CD14-positive monocyte (primary cell): Measurements from ENCODE around the gene ZNF500. TPM values are rescaled to one million over a fixed set of nuclear protein-coding genes. Genes with fewer than 3 reads are reported as not detected.

Experiments used
- DNase-seq, 3 donors: peaks; one replicate each; pipeline ENCODE4 v3.0.0-alpha.2; 2011 to 2022
- H2AFZ ChIP-seq: 2 replicates; pipeline ENCODE4 v1.6.0; 2012; ENCODE audit warnings: mild to moderate bottlenecking, low read depth, low read length, inconsistent platforms; ENCODE audit not compliant: insufficient read depth, poor library complexity, severe bottlenecking
- H3K27ac ChIP-seq, 2 donors: 1 replicate in 1 of 2; 2 replicates in 1 of 2; pipeline ENCODE4 v1.5.1; 2012 to 2013; ENCODE audit warnings: low read length in 2 of 2, control low read depth in 1 of 2, inconsistent platforms in 1 of 2, low read depth in 1 of 2, mild to moderate bottlenecking in 1 of 2
- H3K27me3 ChIP-seq, 2 donors: one replicate each; pipeline versions ENCODE4 v1.6.0 to v1.6.1; 2011 to 2013; ENCODE audit warnings: low read length in 2 of 2; ENCODE audit not compliant: control insufficient read depth in 2 of 2, insufficient read depth in 2 of 2
- H3K36me3 ChIP-seq, 2 donors: replicated peaks in 1 of 2; 1 replicate in 1 of 2; 2 replicates in 1 of 2; pipeline versions ENCODE4 v1.5.1 to v1.6.1; 2012 to 2013; ENCODE audit warnings: low read length in 2 of 2, control low read depth in 1 of 2, inconsistent platforms in 1 of 2, mild to moderate bottlenecking in 1 of 2; ENCODE audit not compliant: insufficient read depth in 2 of 2, control insufficient read depth in 1 of 2
- H3K4me1 ChIP-seq, 2 donors: 1 replicate in 1 of 2; 2 replicates in 1 of 2; pipeline versions ENCODE4 v1.5.1 to v1.6.1; 2012 to 2013; ENCODE audit warnings: low read length in 2 of 2, control low read depth in 1 of 2, inconsistent platforms in 1 of 2, mild to moderate bottlenecking in 1 of 2, moderate library complexity in 1 of 2; ENCODE audit not compliant: insufficient read depth in 2 of 2, control insufficient read depth in 1 of 2
- H3K4me2 ChIP-seq: replicated peaks from 2 replicates; pipeline ENCODE3; 2012; ENCODE audit warnings: low read length, moderate library complexity, mild to moderate bottlenecking; ENCODE audit not compliant: poor library complexity, severe bottlenecking; ENCODE audit errors: extremely low read depth
- H3K4me3 ChIP-seq, 3 experiments: fragments of 200-600 bp in 1 of 3; sonication (generic) in 1 of 3; replicated peaks in 1 of 3; 1 replicate in 2 of 3; 2 replicates in 1 of 3; pipeline ENCODE4 v1.5.1; 2011 to 2013; ENCODE audit warnings: low read length in 3 of 3, mild to moderate bottlenecking in 3 of 3, control low read depth in 2 of 3, low read depth in 2 of 3, inconsistent platforms in 1 of 3, moderate library complexity in 1 of 3
- H3K79me2 ChIP-seq: 2 replicates; pipeline ENCODE4 v1.6.0; 2012; ENCODE audit warnings: mild to moderate bottlenecking, control low read depth, inconsistent platforms, low read length, moderate library complexity; ENCODE audit not compliant: insufficient read depth
- H3K9ac ChIP-seq: 2 replicates; pipeline ENCODE4 v1.6.0; 2017; ENCODE audit warnings: low read length, mild to moderate bottlenecking; ENCODE audit not compliant: insufficient read depth, poor library complexity, severe bottlenecking
- H3K9me3 ChIP-seq, 2 donors: replicated peaks in 1 of 2; 1 replicate in 1 of 2; 2 replicates in 1 of 2; pipeline versions ENCODE4 v1.5.1 to v1.6.1; 2012 to 2013; ENCODE audit warnings: low read length in 2 of 2, control low read depth in 1 of 2; ENCODE audit not compliant: control insufficient read depth in 1 of 2, insufficient read depth in 1 of 2
- H4K20me1 ChIP-seq: 2 replicates; pipeline ENCODE4 v1.6.0; 2012; ENCODE audit warnings: mild to moderate bottlenecking, low read length, control low read depth, moderate library complexity; ENCODE audit not compliant: insufficient read depth
- H3K27ac Mint-ChIP-seq, 7 donors: one replicate each; pipeline ENCODE4 v1.8.0; 2020; ENCODE audit warnings: mild to moderate bottlenecking in 7 of 7, mixed read lengths in 7 of 7, moderate library complexity in 6 of 7, inconsistent platforms in 2 of 7
- H3K27me3 Mint-ChIP-seq, 3 donors: one replicate each; pipeline ENCODE4 v1.8.0; 2021 to 2022; ENCODE audit warnings: low read depth in 3 of 3, mild to moderate bottlenecking in 3 of 3, mixed read lengths in 3 of 3, moderate library complexity in 3 of 3, inconsistent platforms in 1 of 3
- H3K36me3 Mint-ChIP-seq, 2 donors: one replicate each; pipeline ENCODE4 v1.8.0; 2020; ENCODE audit warnings: mixed read lengths in 2 of 2, inconsistent platforms in 1 of 2, mild to moderate bottlenecking in 1 of 2
- H3K4me1 Mint-ChIP-seq: one replicate; pipeline ENCODE4 v1.8.0; 2020; ENCODE audit warnings: mild to moderate bottlenecking, mixed read lengths
- H3K4me3 Mint-ChIP-seq, 2 donors: one replicate each; pipeline ENCODE4 v1.8.0; 2020; ENCODE audit warnings: mild to moderate bottlenecking in 2 of 2, mixed read lengths in 2 of 2, moderate library complexity in 1 of 2
- H3K9me3 Mint-ChIP-seq, 7 donors: one replicate each; pipeline ENCODE4 v1.8.0; 2020 to 2022; ENCODE audit warnings: mixed read lengths in 7 of 7, mild to moderate bottlenecking in 6 of 7, moderate library complexity in 6 of 7, inconsistent platforms in 2 of 7
- WGBS: methylation state at CpG from one replicate; pipeline ENCODE4 v1.1.5; 2013; ENCODE audit warnings: missing lambda C conversion rate; ENCODE audit not compliant: insufficient coverage; 5-methylcytosine and 5-hydroxymethylcytosine counted together
- intact Hi-C, 2 donors: fragments of 100-400 bp; cut with micrococcal nuclease; formaldehyde crosslinking; loops; one replicate each; pipeline versions ENCODE4 v1.15.0 to v1.15.1; 2023
- polyA plus RNA-seq, 3 donors: library from polyadenylated mRNA; depleted of rRNA in 1 of 3; unstranded in 2 of 3; stranded (reverse) in 1 of 3; fragments of 300-500 nt in 2 of 3; fragments of >200 nt in 1 of 3; fragmentation: Illumina TruSeq in 2 of 3; gene quantifications; 1 replicate in 2 of 3; 2 replicates in 1 of 3; pipeline ENCODE4 v1.2.3, GENCODE V29; 2012 to 2021
- TF ChIP-seq, protein P1 (sequence below): fragments of 200-600 bp; IDR thresholded peaks from one replicate; pipeline ENCODE4 v1.8.0; 2022; ENCODE audit warnings: antibody characterized with exemption, mild to moderate bottlenecking

Gene ZNF500
- polyA plus RNA-seq, 3 donors = 2.4 to 5.6 (median 5.2) TPM

DNA sequence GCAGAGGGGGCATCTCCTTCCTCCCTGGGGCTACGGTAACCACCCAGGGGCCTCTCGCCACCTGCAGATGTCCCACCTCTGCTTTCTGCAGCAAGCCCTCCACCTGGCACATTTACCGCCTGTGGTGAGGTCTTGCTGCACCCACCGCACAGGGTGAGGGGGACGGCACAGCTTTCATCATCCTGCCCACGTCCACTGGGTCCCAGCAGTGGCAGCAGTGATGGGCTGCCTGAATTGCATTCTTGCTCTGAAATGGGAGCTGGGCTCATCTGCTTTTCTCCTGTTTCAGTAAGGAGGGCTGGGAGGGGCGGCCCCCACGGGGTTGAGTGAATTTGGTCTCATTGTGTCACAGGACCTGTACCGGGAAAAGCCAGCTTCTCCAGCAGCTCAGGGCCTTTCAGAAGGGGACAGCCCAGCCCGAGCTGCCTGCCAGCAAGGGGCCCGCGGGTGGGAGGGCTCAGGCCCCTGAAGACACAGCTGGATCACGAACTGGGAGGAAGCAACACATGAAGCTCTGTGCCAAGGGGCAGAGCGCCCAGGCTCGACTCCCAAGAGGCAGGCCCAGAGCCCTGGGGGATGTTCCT lies 19.9 kb downstream of the ZNF500 start:
- Mint-ChIP-seq H3K4me1 (peaks cover 10% of the 10 kb centered on the region), H3K27ac (no peak overlapping the region), H3K4me3 (no peak overlapping the region), H3K27me3 (peaks cover 8 to 17% (median 12%) of the 10 kb centered on the region in 3 donors), H3K9me3 (no peaks in the 10 kb centered on the region), H3K36me3 (peaks cover 13 to 19% of the 10 kb centered on the region in 2 donors)
- H3K36me3 ChIP-seq = peaks cover 20 to 25% of the 10 kb centered on the region in 2 donors
- no peak overlapping the region for H2AFZ ChIP-seq
- no peaks in the 10 kb centered on the region for H3K27me3 ChIP-seq
- H3K9me3 ChIP-seq = no peaks in the 10 kb centered on the region
- 74% methylated on average over 14 of the region's 15 CpGs for WGBS
- H3K79me2 ChIP-seq = no peaks in the 10 kb centered on the region
- intact Hi-C loops = no loop called here
- no peak overlapping the region for H3K27ac ChIP-seq
- peaks cover 4 to 6% of the 10 kb centered on the region in 2 donors for H3K4me1 ChIP-seq
- no peak overlapping the region for H3K9ac ChIP-seq
- no peak for DNase-seq
- TF ChIP-seq, protein P1, sequence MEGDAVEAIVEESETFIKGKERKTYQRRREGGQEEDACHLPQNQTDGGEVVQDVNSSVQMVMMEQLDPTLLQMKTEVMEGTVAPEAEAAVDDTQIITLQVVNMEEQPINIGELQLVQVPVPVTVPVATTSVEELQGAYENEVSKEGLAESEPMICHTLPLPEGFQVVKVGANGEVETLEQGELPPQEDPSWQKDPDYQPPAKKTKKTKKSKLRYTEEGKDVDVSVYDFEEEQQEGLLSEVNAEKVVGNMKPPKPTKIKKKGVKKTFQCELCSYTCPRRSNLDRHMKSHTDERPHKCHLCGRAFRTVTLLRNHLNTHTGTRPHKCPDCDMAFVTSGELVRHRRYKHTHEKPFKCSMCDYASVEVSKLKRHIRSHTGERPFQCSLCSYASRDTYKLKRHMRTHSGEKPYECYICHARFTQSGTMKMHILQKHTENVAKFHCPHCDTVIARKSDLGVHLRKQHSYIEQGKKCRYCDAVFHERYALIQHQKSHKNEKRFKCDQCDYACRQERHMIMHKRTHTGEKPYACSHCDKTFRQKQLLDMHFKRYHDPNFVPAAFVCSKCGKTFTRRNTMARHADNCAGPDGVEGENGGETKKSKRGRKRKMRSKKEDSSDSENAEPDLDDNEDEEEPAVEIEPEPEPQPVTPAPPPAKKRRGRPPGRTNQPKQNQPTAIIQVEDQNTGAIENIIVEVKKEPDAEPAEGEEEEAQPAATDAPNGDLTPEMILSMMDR = no peak
- no peak overlapping the region for H3K4me2 ChIP-seq
- H4K20me1 ChIP-seq = no peaks in the 10 kb centered on the region
- no peak overlapping the region for H3K4me3 ChIP-seq

GRCh38 chr16:4746215-4746614 lies 20.7 kb downstream of the ZNF500 start:
- 97% methylated on average over 4 of the region's 8 CpGs for WGBS
- H4K20me1 ChIP-seq = no peaks in the 10 kb centered on the region
- Mint-ChIP-seq H3K36me3 (peaks cover 8 to 10% of the 10 kb centered on the region in 2 donors), H3K4me3 (no peak overlapping the region), H3K27ac (no peak overlapping the region), H3K4me1 (peaks cover 10% of the 10 kb centered on the region), H3K9me3 (no peaks in the 10 kb centered on the region), H3K27me3 (peaks cover 8 to 17% (median 12%) of the 10 kb centered on the region in 3 donors)
- no peak overlapping the region for H3K27ac ChIP-seq
- DNase-seq = no peak
- TF ChIP-seq, protein P1 = no peak
- H3K79me2 ChIP-seq = no peaks in the 10 kb centered on the region
- H3K9ac ChIP-seq = no peak overlapping the region
- no peak overlapping the region for H3K4me3 ChIP-seq
- peaks cover 4 to 6% of the 10 kb centered on the region in 2 donors for H3K4me1 ChIP-seq
- no peaks in the 10 kb centered on the region for H3K9me3 ChIP-seq
- H3K36me3 ChIP-seq = peaks cover 12 to 16% of the 10 kb centered on the region in 2 donors
- no peaks in the 10 kb centered on the region for H3K27me3 ChIP-seq
- no peak overlapping the region for H3K4me2 ChIP-seq
- intact Hi-C loops = no loop called here
- H2AFZ ChIP-seq = no peak overlapping the region
